HUES48 (cell line): ENCODE results near the gene SLC25A21.
"Not testable (repeated sequence)": the region's sequence is repeated elsewhere in the genome, so short reads cannot be mapped to it uniquely, and the experiment has no call there.

ENCODE experiments used
- H3K27ac ChIP-seq: one replicate; pipeline ENCODE4 v1.7.0; 2013; ENCODE audit warnings: low read depth, low read length, inconsistent platforms
- H3K27me3 ChIP-seq: 2 replicates; pipeline ENCODE4 v1.6.1; 2013; ENCODE audit warnings: mild to moderate bottlenecking, low read length; ENCODE audit not compliant: control insufficient read depth, insufficient read depth
- H3K36me3 ChIP-seq: 2 replicates; pipeline ENCODE4 v1.6.1; 2013; ENCODE audit warnings: low read length; ENCODE audit not compliant: control insufficient read depth, insufficient read depth
- H3K4me1 ChIP-seq: 2 replicates; pipeline ENCODE4 v1.6.1; 2013; ENCODE audit warnings: mild to moderate bottlenecking, low read length; ENCODE audit not compliant: control insufficient read depth, insufficient read depth
- H3K4me3 ChIP-seq: 2 replicates; pipeline ENCODE4 v1.5.1; 2013; ENCODE audit warnings: mild to moderate bottlenecking, low read depth, low read length
- H3K9ac ChIP-seq: 2 replicates; pipeline ENCODE4 v1.6.1; 2013; ENCODE audit warnings: mild to moderate bottlenecking, low read depth, low read length, moderate library complexity
- H3K9me3 ChIP-seq: 2 replicates; pipeline ENCODE4 v1.6.1; 2013; ENCODE audit warnings: low read length; ENCODE audit not compliant: control insufficient read depth, insufficient read depth

Gene SLC25A21

GRCh38 chr14:36822685-36823084, 349.7 kb downstream of the SLC25A21 start:
- Histone ChIP-seq H3K27me3 (no peaks in the 10 kb centered on the region), H3K9me3 (no peaks in the 10 kb centered on the region), H3K4me3 (no peak overlapping the region), H3K27ac (no peak overlapping the region), H3K36me3 (no peaks in the 10 kb centered on the region), H3K9ac (no peak overlapping the region), H3K4me1 (peaks cover 25% of the 10 kb centered on the region)

- peaks cover 15% of the 10 kb centered on the region for H3K4me1 ChIP-seq
- no peak overlapping the region for H3K27ac ChIP-seq
- no peaks in the 10 kb centered on the region for H3K36me3 ChIP-seq
These were observed 351.5 kb downstream of the SLC25A21 start for GRCh38 chr14:36820901-36821300.

GRCh38 chr14:36820111-36820709, 352.2 kb downstream of the SLC25A21 start:
- Histone ChIP-seq H3K27ac (no peak overlapping the region), H3K9me3 (no peaks in the 10 kb centered on the region), H3K4me3 (no peak overlapping the region), H3K36me3 (no peaks in the 10 kb centered on the region), H3K27me3 (no peaks in the 10 kb centered on the region), H3K9ac (no peak overlapping the region), H3K4me1 (peaks cover 8% of the 10 kb centered on the region)

More at GRCh38 chr14:36820901-36821300, 351.5 kb downstream of the SLC25A21 start:
- H3K4me3 ChIP-seq: no peak overlapping the region
- no peaks in the 10 kb centered on the region for H3K27me3 ChIP-seq
- no peak overlapping the region for H3K9ac ChIP-seq
- H3K9me3 ChIP-seq: no peaks in the 10 kb centered on the region

DNA sequence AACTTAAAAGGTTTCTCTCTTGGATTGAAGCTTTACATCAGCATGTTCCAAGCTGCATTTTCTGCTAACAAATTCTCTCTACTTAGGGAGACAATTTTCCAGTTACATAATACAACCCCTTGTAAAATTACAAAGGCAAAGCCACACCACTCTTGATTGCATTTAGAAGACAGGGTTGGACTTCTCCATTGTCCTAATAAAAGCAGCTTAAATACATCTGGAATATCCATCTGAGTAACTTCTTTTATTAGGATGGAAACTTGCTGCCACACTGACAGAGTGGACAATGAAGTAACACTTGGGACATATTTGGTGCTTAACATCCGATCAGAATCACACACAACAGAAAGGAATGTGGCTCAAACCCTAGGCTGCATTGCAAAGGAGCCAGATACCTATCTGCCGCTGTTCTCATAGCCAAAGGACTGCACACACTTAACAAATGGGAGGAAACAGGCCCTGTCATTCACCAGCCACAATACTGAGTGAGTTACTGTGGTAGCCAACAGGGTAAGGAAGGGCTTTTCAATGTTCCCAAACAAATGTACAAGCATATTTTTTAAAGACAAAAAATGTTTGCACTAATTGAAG, 353.5 kb downstream of the SLC25A21 start:
- Histone ChIP-seq H3K27ac (no peak overlapping the region), H3K9ac (no peak overlapping the region), H3K9me3 (no peaks in the 10 kb centered on the region), H3K36me3 (no peaks in the 10 kb centered on the region), H3K4me3 (no peak overlapping the region), H3K27me3 (no peaks in the 10 kb centered on the region), H3K4me1 (no peaks in the 10 kb centered on the region)

- Histone ChIP-seq H3K27ac (no peak overlapping the region), H3K4me3 (no peak overlapping the region), H3K9me3 (no peaks in the 10 kb centered on the region), H3K36me3 (no peaks in the 10 kb centered on the region), H3K27me3 (no peaks in the 10 kb centered on the region), H3K4me1 (no peaks in the 10 kb centered on the region), H3K9ac (no peak overlapping the region)
These were observed 354.2 kb downstream of the SLC25A21 start for GRCh38 chr14:36818246-36818645.

- H3K9ac ChIP-seq: no peak overlapping the region
- no peaks in the 10 kb centered on the region for H3K36me3 ChIP-seq
- no peaks in the 10 kb centered on the region for H3K9me3 ChIP-seq
- H3K4me1 ChIP-seq: no peaks in the 10 kb centered on the region
- H3K27me3 ChIP-seq: no peaks in the 10 kb centered on the region
- H3K27ac ChIP-seq: no peak overlapping the region
- H3K4me3 ChIP-seq: no peak overlapping the region
These were observed 355.1 kb downstream of the SLC25A21 start for GRCh38 chr14:36817071-36817930.

GRCh38 chr14:36816481-36816880, 355.9 kb downstream of the SLC25A21 start:
- Histone ChIP-seq H3K27ac (no peak overlapping the region), H3K27me3 (no peaks in the 10 kb centered on the region), H3K36me3 (no peaks in the 10 kb centered on the region), H3K4me3 (no peak overlapping the region), H3K4me1 (no peaks in the 10 kb centered on the region), H3K9ac (no peak overlapping the region), H3K9me3 (no peaks in the 10 kb centered on the region)

DNA sequence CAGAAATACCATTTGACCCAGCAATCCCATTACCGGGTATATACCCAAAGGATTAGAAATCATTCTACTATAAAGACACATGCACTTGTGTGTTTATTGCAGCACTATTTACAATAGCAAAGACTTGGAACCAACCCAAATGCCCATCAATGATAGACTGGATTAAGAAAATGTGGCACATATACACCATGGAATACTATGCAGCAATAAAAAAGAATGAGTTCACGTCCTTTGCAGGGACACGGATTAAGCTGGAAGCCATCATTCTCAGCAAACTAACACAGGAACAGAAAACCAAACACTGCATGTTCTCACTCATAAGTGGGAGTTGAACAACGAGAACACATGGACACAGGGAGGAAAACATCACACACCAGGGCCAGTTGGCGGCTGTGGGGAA, 357.6 kb downstream of the SLC25A21 start:
- not testable (repeated sequence) for H3K9me3 ChIP-seq, H3K4me3 ChIP-seq, H3K27ac ChIP-seq, H3K9ac ChIP-seq, H3K4me1 ChIP-seq, H3K36me3 ChIP-seq, H3K27me3 ChIP-seq

- Histone ChIP-seq H3K27me3 (no peaks in the 10 kb centered on the region), H3K27ac (no peak overlapping the region), H3K9ac (no peak overlapping the region), H3K4me1 (peaks cover 4% of the 10 kb centered on the region), H3K4me3 (no peak overlapping the region), H3K9me3 (no peaks in the 10 kb centered on the region), H3K36me3 (no peaks in the 10 kb centered on the region)
These were observed 362.2 kb downstream of the SLC25A21 start for GRCh38 chr14:36810209-36810608.

GRCh38 chr14:36807727-36808126, 364.7 kb downstream of the SLC25A21 start:
- Histone ChIP-seq H3K27me3 (no peaks in the 10 kb centered on the region), H3K36me3 (no peaks in the 10 kb centered on the region), H3K9ac (no peak overlapping the region), H3K4me3 (no peak overlapping the region), H3K4me1 (peaks cover 9% of the 10 kb centered on the region), H3K9me3 (no peaks in the 10 kb centered on the region), H3K27ac (no peak overlapping the region)

DNA sequence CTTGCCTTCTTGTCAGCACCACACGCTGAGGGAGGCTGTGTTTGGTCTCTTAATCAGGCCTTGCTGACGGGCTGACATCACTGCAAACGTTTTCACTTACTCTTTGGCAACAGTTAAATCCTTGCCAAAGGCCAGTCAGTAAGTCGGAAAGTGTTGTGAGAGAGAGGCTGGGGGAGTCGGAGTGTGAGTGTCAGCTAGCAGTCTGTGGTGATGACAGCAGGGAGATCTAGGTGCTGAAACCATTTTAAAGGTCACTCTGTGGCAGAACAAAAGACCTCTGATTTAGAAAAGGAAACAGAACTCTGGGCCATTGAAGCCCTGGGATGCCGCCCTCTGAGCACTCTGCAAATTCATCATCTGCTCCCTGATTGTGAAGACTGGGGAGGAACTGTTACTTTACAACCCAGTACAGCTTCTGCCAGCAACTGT, 367.3 kb downstream of the SLC25A21 start:
- H3K27me3 ChIP-seq: no peaks in the 10 kb centered on the region

More for the DNA sequence above, 367.3 kb downstream of the SLC25A21 start:
- peaks cover 9% of the 10 kb centered on the region for H3K4me1 ChIP-seq
- H3K36me3 ChIP-seq: no peaks in the 10 kb centered on the region
- no peaks in the 10 kb centered on the region for H3K9me3 ChIP-seq
- no peak overlapping the region for H3K4me3 ChIP-seq
- H3K9ac ChIP-seq: no peak overlapping the region; the same call in 1 of the 2 replicates
- peak overlapping the region; percentile 66 for H3K27ac ChIP-seq
